NK-92 (cell line): ENCODE measurements around the gene FBXO4.
"Not testable (repeated sequence)": the region's sequence is repeated elsewhere in the genome, so short reads cannot be mapped to it uniquely, and the experiment has no call there.

Experiments
- DNase-seq: peaks from one replicate; lab custom pipeline; 2025; ENCODE audit not compliant: unreplicated experiment; lab: John Stamatoyannopoulos, UW

The FBXO4 gene

GRCh38 chr5:41980396-41980795, 55.3 kb downstream of the FBXO4 start:
- no peak for DNase-seq

- DNase-seq: no peak
Observed at GRCh38 chr5:41980870-41981269, 55.8 kb downstream of the FBXO4 start.

GRCh38 chr5:41982858-41983257, 57.8 kb downstream of the FBXO4 start:
- not testable (repeated sequence) for DNase-seq

GRCh38 chr5:41983284-41983683, 58.2 kb downstream of the FBXO4 start:
- DNase-seq: no peak

GRCh38 chr5:41985945-41986695, 61.0 kb downstream of the FBXO4 start:
- DNase-seq: no peak
